Stomach (tissue), 9 donors: ENCODE measurements around the gene ALDH1A1. TPM values are rescaled to one million over a fixed set of nuclear protein-coding genes. Genes with fewer than 3 reads are reported as not detected.
A peak's percentile ranks its signal among the peaks of the same experiment; 100 is the strongest.

Experiments used
- DNase-seq, 2 donors: peaks; one replicate each; pipeline versions ENCODE4 v3.0.0 to v3.0.0-alpha.2; 2013 to 2019
- H3K27ac ChIP-seq, 5 donors: fragments of 200-600 bp in 4 of 5; sonication (generic) in 4 of 5; one replicate each; pipeline ENCODE4 v1.5.1; 2013 to 2019; ENCODE audit warnings: mild to moderate bottlenecking in 1 of 5, moderate library complexity in 1 of 5
- H3K27me3 ChIP-seq, 3 donors: fragments of 200-600 bp; sonication (generic); one replicate each; pipeline ENCODE4 v1.5.1; 2017 to 2019; ENCODE audit warnings: mixed run types in 1 of 3
- H3K36me3 ChIP-seq, 4 donors: fragments of 200-600 bp; sonication (generic); 1 replicate in 3 of 4; 2 replicates in 1 of 4; pipeline ENCODE4 v1.5.1; 2016 to 2019
- H3K4me1 ChIP-seq, 4 donors: fragments of 200-600 bp; sonication (generic); one replicate each; pipeline ENCODE4 v1.5.1; 2016 to 2019
- H3K4me3 ChIP-seq, 4 donors: fragments of 200-600 bp; sonication (generic) in 3 of 4; one replicate each; pipeline ENCODE4 v1.5.1; 2016 to 2019; ENCODE audit warnings: mild to moderate bottlenecking in 1 of 4
- H3K9me3 ChIP-seq, 4 donors: fragments of 200-600 bp; sonication (generic); one replicate each; pipeline ENCODE4 v1.5.1; 2016 to 2019
- EP300 ChIP-seq: sonication (generic); formaldehyde crosslinking; IDR thresholded peaks from one replicate; pipeline ENCODE4 v1.6.1; 2017; ENCODE audit warnings: antibody characterized with exemption
- POLR2A ChIP-seq, 4 donors: fragments of 450-650 bp; IDR thresholded peaks; one replicate each; pipeline ENCODE4 v1.6.1; 2016; ENCODE audit warnings: antibody characterized with exemption in 4 of 4, control low read depth in 2 of 4, mild to moderate bottlenecking in 1 of 4, moderate library complexity in 1 of 4
- POLR2AphosphoS5 ChIP-seq, 3 donors: sonication (generic); formaldehyde crosslinking; IDR thresholded peaks; one replicate each; pipeline ENCODE4 v1.6.1; 2016; ENCODE audit warnings: antibody characterized with exemption in 3 of 3
- whole genome bisulfite sequencing, 5 donors: extraction: QIAGEN DNeasy Blood & Tissue Kit in 3 of 5; methylation state at CpG; one replicate each; pipeline versions ENCODE4 v1.1.5 to v1.1.7; 2013 to 2018; 5-methylcytosine and 5-hydroxymethylcytosine counted together
- intact Hi-C: fragments of 100-400 bp; cut with DNase I; formaldehyde crosslinking; loops from one replicate; pipeline ENCODE4 v1.15.1; 2023; ENCODE audit warnings: low total_unique reads
- polyA plus RNA-seq, 3 donors: library from polyadenylated mRNA; stranded (reverse); fragments of 200-250 nt; gene quantifications; one replicate each; pipeline ENCODE4 v1.2.3, GENCODE V29; 2013
- total RNA-seq, 5 donors: library from RNA; depleted of rRNA; stranded (reverse); fragments of >200 nt; gene quantifications; one replicate each; pipeline versions ENCODE4 v1.1.0 to v1.2.3, GENCODE V29; 2014 to 2016
- TF ChIP-seq, protein P1 (sequence below), 7 experiments: fragments of 450-650 bp in 4 of 7; fragments of 200-600 bp in 3 of 7; sonication (generic) in 3 of 7; IDR thresholded peaks; one replicate each; pipeline ENCODE4 v1.5.1; 2016 to 2019; ENCODE audit warnings: antibody characterized with exemption in 7 of 7, control low read depth in 2 of 7, mild to moderate bottlenecking in 1 of 7
- donor health status: healthy with polysubstance abuse.
- donor health status: Bipolar disorder and iron deficiency.
- donor health status: healthy.

The ALDH1A1 gene
- total and polyA plus RNA-seq, 8 donors: 92.1 to 423 (median 252) TPM

GRCh38 chr9:72955126-72955455 lies 2.2 kb upstream of the ALDH1A1 start:
- H3K4me3 ChIP-seq: no peak overlapping the region
- no peaks in the 10 kb centered on the region for H3K27me3 ChIP-seq
- WGBS, 5 donors: 65 to 85% (median 71%) methylated on average over 2 of the region's 2 CpGs
- TF ChIP-seq POLR2A (IDR thresholded peaks at IDR 0.05) (no peak), POLR2AphosphoS5 (IDR thresholded peaks at IDR 0.05) (no peak), EP300 (no peak)
- TF ChIP-seq, protein P1, sequence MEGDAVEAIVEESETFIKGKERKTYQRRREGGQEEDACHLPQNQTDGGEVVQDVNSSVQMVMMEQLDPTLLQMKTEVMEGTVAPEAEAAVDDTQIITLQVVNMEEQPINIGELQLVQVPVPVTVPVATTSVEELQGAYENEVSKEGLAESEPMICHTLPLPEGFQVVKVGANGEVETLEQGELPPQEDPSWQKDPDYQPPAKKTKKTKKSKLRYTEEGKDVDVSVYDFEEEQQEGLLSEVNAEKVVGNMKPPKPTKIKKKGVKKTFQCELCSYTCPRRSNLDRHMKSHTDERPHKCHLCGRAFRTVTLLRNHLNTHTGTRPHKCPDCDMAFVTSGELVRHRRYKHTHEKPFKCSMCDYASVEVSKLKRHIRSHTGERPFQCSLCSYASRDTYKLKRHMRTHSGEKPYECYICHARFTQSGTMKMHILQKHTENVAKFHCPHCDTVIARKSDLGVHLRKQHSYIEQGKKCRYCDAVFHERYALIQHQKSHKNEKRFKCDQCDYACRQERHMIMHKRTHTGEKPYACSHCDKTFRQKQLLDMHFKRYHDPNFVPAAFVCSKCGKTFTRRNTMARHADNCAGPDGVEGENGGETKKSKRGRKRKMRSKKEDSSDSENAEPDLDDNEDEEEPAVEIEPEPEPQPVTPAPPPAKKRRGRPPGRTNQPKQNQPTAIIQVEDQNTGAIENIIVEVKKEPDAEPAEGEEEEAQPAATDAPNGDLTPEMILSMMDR (IDR thresholded peaks at IDR 0.05): no peak
- peaks cover 0 to 27% (median 16%) of the 10 kb centered on the region in 4 donors for H3K4me1 ChIP-seq
- H3K9me3 ChIP-seq: peaks cover 0 to 8% (median 3%) of the 10 kb centered on the region in 4 donors
- H3K36me3 ChIP-seq: no peaks in the 10 kb centered on the region
- no peak for DNase-seq
- H3K27ac ChIP-seq: peak overlapping the region in 2 of 5 donors; percentile 78 to 91
- intact Hi-C loops: no loop called here

- Histone ChIP-seq H3K27ac (peak overlapping the region in 4 of 5 donors; percentile 73 to 91 (median 78)), H3K36me3 (no peaks in the 10 kb centered on the region), H3K4me1 (peaks cover 0 to 27% (median 16%) of the 10 kb centered on the region in 4 donors), H3K4me3 (no peak overlapping the region), H3K27me3 (no peaks in the 10 kb centered on the region), H3K9me3 (peaks cover 0 to 8% (median 3%) of the 10 kb centered on the region in 4 donors)
- peak in 1 of 2 donors; percentile 51 for DNase-seq
- 59 to 85% (median 75%) methylated on average over 4 of the region's 4 CpGs for WGBS, 5 donors
- TF ChIP-seq POLR2AphosphoS5 (IDR thresholded peaks at IDR 0.05) (peak in 2 of 3 donors; percentile 26 to 55), EP300 (no peak)
- intact Hi-C loops: no loop called here
Measured at GRCh38 chr9:72954431-72955125, 1.7 kb upstream of the ALDH1A1 start.

- H3K4me1 ChIP-seq: peaks cover 4 to 47% (median 31%) of the 10 kb centered on the region in 4 donors
- no peaks in the 10 kb centered on the region for H3K27me3 ChIP-seq
- H3K36me3 ChIP-seq: no peaks in the 10 kb centered on the region
- DNase-seq: no peak
- 1 to 12% (median 10%) methylated on average over 3 of the region's 3 CpGs for WGBS, 5 donors
- H3K4me3 ChIP-seq: peak overlapping the region; percentile 35 to 54 (median 41)
- H3K27ac ChIP-seq: peak overlapping the region in 4 of 5 donors; percentile 73 to 91 (median 78)
- intact Hi-C loops: no loop called here
- no peaks in the 10 kb centered on the region for H3K9me3 ChIP-seq
- TF ChIP-seq POLR2A (IDR thresholded peaks at IDR 0.05): no peak
- TF ChIP-seq, protein P1 (IDR thresholded peaks at IDR 0.05): no peak
- TF ChIP-seq EP300: no peak
- no peak for TF ChIP-seq POLR2AphosphoS5 (IDR thresholded peaks at IDR 0.05)
Measured at GRCh38 chr9:72952381-72952690, 517 bp downstream of the ALDH1A1 start.

DNA sequence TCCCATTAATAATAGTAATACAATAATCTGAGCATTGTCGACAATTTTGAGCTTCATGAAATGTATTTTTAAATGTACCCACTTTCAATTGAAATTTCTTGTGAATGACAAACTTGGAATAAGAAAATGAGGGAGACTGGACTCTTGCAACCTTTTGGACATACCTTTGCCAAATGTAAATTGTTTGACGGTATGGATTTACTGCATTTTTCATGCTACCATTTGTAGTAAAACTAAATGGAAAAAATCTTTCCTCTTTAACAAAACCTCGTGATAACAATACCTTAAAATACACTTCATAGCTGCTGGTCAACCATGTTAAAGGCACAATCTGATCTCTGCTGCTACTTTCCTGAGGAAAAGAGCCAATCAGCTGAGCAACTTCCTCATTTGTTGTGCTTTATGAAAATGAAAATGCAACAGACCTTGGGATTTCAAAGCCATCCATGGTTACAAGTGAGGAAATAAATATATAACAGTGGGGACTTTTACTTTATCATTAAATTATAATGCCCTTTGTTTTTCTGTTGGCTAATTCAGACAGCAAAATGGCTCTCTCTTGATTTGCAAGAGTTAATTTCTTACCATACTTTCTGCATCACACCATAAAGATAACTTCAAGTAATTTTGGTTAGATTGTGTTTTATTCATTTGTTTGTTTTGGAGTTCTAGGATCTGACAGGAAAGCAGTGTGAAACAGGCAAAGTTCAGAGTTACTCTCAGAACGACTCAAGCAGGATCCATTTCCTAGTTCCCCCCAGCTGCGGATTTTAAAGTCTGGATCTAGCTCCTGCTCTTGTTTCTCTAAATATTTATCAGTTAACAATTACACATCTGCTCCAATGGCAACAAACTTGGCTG lies 1.1 kb downstream of the ALDH1A1 start:
- WGBS, 5 donors: 4 to 14% (median 10%) methylated on average over 5 of the region's 5 CpGs
- Histone ChIP-seq H3K4me3 (peak overlapping the region; percentile 35 to 54 (median 41)), H3K27me3 (no peaks in the 10 kb centered on the region), H3K9me3 (no peaks in the 10 kb centered on the region), H3K36me3 (no peaks in the 10 kb centered on the region), H3K4me1 (peaks cover 4 to 53% (median 37%) of the 10 kb centered on the region in 4 donors), H3K27ac (peak overlapping the region in 4 of 5 donors; percentile 73 to 91 (median 78))
- TF ChIP-seq POLR2A (IDR thresholded peaks at IDR 0.05): no peak
- peak in 1 of 3 donors; percentile 6 for TF ChIP-seq POLR2AphosphoS5 (IDR thresholded peaks at IDR 0.05)
- intact Hi-C loops: no loop called here
- DNase-seq: peak in 1 of 2 donors; percentile 61

GRCh38 chr9:72950875-72951442 lies 1.9 kb downstream of the ALDH1A1 start:
- peak overlapping the region; percentile 35 to 54 (median 41) for H3K4me3 ChIP-seq
- DNase-seq: no peak
- no peaks in the 10 kb centered on the region for H3K9me3 ChIP-seq
- no peaks in the 10 kb centered on the region for H3K27me3 ChIP-seq
- H3K27ac ChIP-seq: peak overlapping the region in 4 of 5 donors; percentile 73 to 91 (median 78)
- 3 to 16% (median 11%) methylated on average over 7 of the region's 7 CpGs for WGBS, 5 donors
- intact Hi-C loops: no loop called here
- peaks cover 4 to 61% (median 41%) of the 10 kb centered on the region in 4 donors for H3K4me1 ChIP-seq
- no peaks in the 10 kb centered on the region for H3K36me3 ChIP-seq
- TF ChIP-seq POLR2AphosphoS5 (IDR thresholded peaks at IDR 0.05) (peak in 1 of 3 donors; percentile 11), EP300 (no peak), POLR2A (IDR thresholded peaks at IDR 0.05) (no peak)
- TF ChIP-seq, protein P1 (IDR thresholded peaks at IDR 0.05): no peak
